HUES64 (cell line): ENCODE data around the gene CEP95.
A peak's percentile ranks its signal among the peaks of the same experiment; 100 is the strongest.
"Not testable (repeated sequence)": the region's sequence is repeated elsewhere in the genome, so short reads cannot be mapped to it uniquely, and the experiment has no call there.

ENCODE experiments used
- H3K27ac ChIP-seq: 2 replicates; pipeline ENCODE4 v1.7.0; 2013; ENCODE audit warnings: low read depth, low read length, inconsistent platforms
- H3K27me3 ChIP-seq: 2 replicates; pipeline ENCODE4 v1.6.1; 2013; ENCODE audit warnings: mild to moderate bottlenecking, low read length; ENCODE audit not compliant: insufficient read depth
- H3K36me3 ChIP-seq: 2 replicates; pipeline ENCODE4 v1.6.1; 2013; ENCODE audit warnings: mild to moderate bottlenecking, low read length; ENCODE audit not compliant: insufficient read depth
- H3K4me1 ChIP-seq: 2 replicates; pipeline ENCODE4 v1.6.1; 2013; ENCODE audit warnings: mild to moderate bottlenecking, low read length, moderate library complexity; ENCODE audit not compliant: insufficient read depth
- H3K4me3 ChIP-seq: 2 replicates; pipeline ENCODE4 v1.5.1; 2013; ENCODE audit warnings: mild to moderate bottlenecking, low read length, moderate library complexity
- H3K9ac ChIP-seq: 2 replicates; pipeline ENCODE4 v1.6.1; 2013; ENCODE audit warnings: mild to moderate bottlenecking, low read depth, low read length
- H3K9me3 ChIP-seq: 2 replicates; pipeline ENCODE4 v1.6.1; 2013; ENCODE audit warnings: low read depth, low read length; ENCODE audit not compliant: insufficient read depth
- WGBS: fragments of 150-250, 120-280 bp; methylation state at CpG from one replicate; pipeline ENCODE4 v1.1.7; 2013; ENCODE audit warnings: missing lambda C conversion rate; 5-methylcytosine and 5-hydroxymethylcytosine counted together

CEP95 gene

GRCh38 chr17:64472564-64472963 lies 34.2 kb upstream of the CEP95 start:
- H3K27me3 ChIP-seq: no peaks in the 10 kb centered on the region
- peaks cover 8% of the 10 kb centered on the region for H3K36me3 ChIP-seq
- 93% methylated on average over 2 of the region's 2 CpGs for WGBS
- no peaks in the 10 kb centered on the region for H3K9me3 ChIP-seq
- no peak overlapping the region for H3K9ac ChIP-seq
- no peak overlapping the region for H3K4me3 ChIP-seq
- H3K27ac ChIP-seq: no peak overlapping the region
- H3K4me1 ChIP-seq: 0 out of 2 replicates have a peak, but pooled peaks cover 7% of the 10 kb centered on the region

- H3K9ac ChIP-seq: no peak overlapping the region
- H3K4me1 ChIP-seq: no peaks in the 10 kb centered on the region
- H3K27me3 ChIP-seq: no peaks in the 10 kb centered on the region
- H3K9me3 ChIP-seq: no peaks in the 10 kb centered on the region
- 83% methylated on average over 1 of the region's 1 CpG for WGBS
- peaks cover 53% of the 10 kb centered on the region for H3K36me3 ChIP-seq
- no peak overlapping the region for H3K4me3 ChIP-seq
- no peak overlapping the region for H3K27ac ChIP-seq
Measured at GRCh38 chr17:64477849-64478248, 28.9 kb upstream of the CEP95 start.

- Histone ChIP-seq H3K27me3 (no peaks in the 10 kb centered on the region), H3K27ac (no peak overlapping the region), H3K4me3 (no peak overlapping the region), H3K9me3 (no peaks in the 10 kb centered on the region), H3K36me3 (peaks cover 84% of the 10 kb centered on the region), H3K4me1 (no peaks in the 10 kb centered on the region), H3K9ac (no peak overlapping the region)
- 83% methylated on average over 1 of the region's 1 CpG for WGBS
Measured at GRCh38 chr17:64480951-64481350, 25.8 kb upstream of the CEP95 start.

- WGBS: 91% methylated on average over 3 of the region's 3 CpGs
Measured at GRCh38 chr17:64484380-64484779, 22.4 kb upstream of the CEP95 start.

GRCh38 chr17:64488301-64488700 lies 18.5 kb upstream of the CEP95 start:
- H3K27ac ChIP-seq: no peak overlapping the region
- H3K4me1 ChIP-seq: no peaks in the 10 kb centered on the region
- WGBS: 96% methylated on average over 2 of the region's 2 CpGs
- H3K9ac ChIP-seq: no peak overlapping the region
- H3K9me3 ChIP-seq: peaks cover 3% of the 10 kb centered on the region; the same call in 1 of the 2 replicates
- H3K36me3 ChIP-seq: peaks cover 99% of the 10 kb centered on the region
- no peaks in the 10 kb centered on the region for H3K27me3 ChIP-seq
- H3K4me3 ChIP-seq: no peak overlapping the region

More at GRCh38 chr17:64484380-64484779, 22.4 kb upstream of the CEP95 start:
- Histone ChIP-seq H3K27me3 (no peaks in the 10 kb centered on the region), H3K4me3 (no peak overlapping the region), H3K4me1 (no peaks in the 10 kb centered on the region), H3K9me3 (no peaks in the 10 kb centered on the region), H3K9ac (no peak overlapping the region), H3K27ac (no peak overlapping the region), H3K36me3 (peaks cover 95% of the 10 kb centered on the region)

GRCh38 chr17:64491034-64491860 lies 15.5 kb upstream of the CEP95 start:
- H3K4me3 ChIP-seq: no peak overlapping the region
- H3K36me3 ChIP-seq: peaks cover 80% of the 10 kb centered on the region
- no peak overlapping the region for H3K9ac ChIP-seq
- H3K27me3 ChIP-seq: no peaks in the 10 kb centered on the region
- H3K27ac ChIP-seq: no peak overlapping the region
- H3K4me1 ChIP-seq: no peaks in the 10 kb centered on the region; the same call in 1 of the 2 replicates
- peaks cover 3% of the 10 kb centered on the region; the same call in 1 of the 2 replicates for H3K9me3 ChIP-seq
- 95% methylated on average over 12 of the region's 13 CpGs for WGBS

GRCh38 chr17:64491994-64492393 lies 14.8 kb upstream of the CEP95 start:
- no peaks in the 10 kb centered on the region for H3K27me3 ChIP-seq
- WGBS: no CpG with 5 or more reads among the region's 3 CpGs
- peaks cover 73% of the 10 kb centered on the region for H3K36me3 ChIP-seq
- no peak overlapping the region for H3K9ac ChIP-seq
- no peak overlapping the region for H3K4me3 ChIP-seq
- no peak overlapping the region for H3K27ac ChIP-seq
- peaks cover 3% of the 10 kb centered on the region; the same call in 1 of the 2 replicates for H3K9me3 ChIP-seq
- H3K4me1 ChIP-seq: no peaks in the 10 kb centered on the region; the same call in 1 of the 2 replicates

GRCh38 chr17:64492481-64493109 lies 14.2 kb upstream of the CEP95 start:
- Histone ChIP-seq H3K4me1 (peaks cover under 1% of the 10 kb centered on the region; the same call in 1 of the 2 replicates), H3K9me3 (peaks cover 3% of the 10 kb centered on the region; the same call in 1 of the 2 replicates), H3K4me3 (no peak overlapping the region), H3K27me3 (no peaks in the 10 kb centered on the region), H3K9ac (no peak overlapping the region), H3K36me3 (peaks cover 68% of the 10 kb centered on the region), H3K27ac (no peak overlapping the region)
- 90% methylated on average over 5 of the region's 6 CpGs for WGBS

- no peak overlapping the region for H3K27ac ChIP-seq
- H3K36me3 ChIP-seq: peaks cover 68% of the 10 kb centered on the region
- H3K27me3 ChIP-seq: no peaks in the 10 kb centered on the region
- WGBS: no CpG with 5 or more reads among the region's 2 CpGs
- H3K4me3 ChIP-seq: no peak overlapping the region
- peaks cover 7% of the 10 kb centered on the region; the same call in 1 of the 2 replicates for H3K4me1 ChIP-seq
- peaks cover 3% of the 10 kb centered on the region; the same call in 1 of the 2 replicates for H3K9me3 ChIP-seq
- no peak overlapping the region for H3K9ac ChIP-seq
Measured at GRCh38 chr17:64494121-64494520, 12.7 kb upstream of the CEP95 start.

- peak overlapping the region; percentile 86 for H3K4me3 ChIP-seq
- 98% methylated on average over 5 of the region's 5 CpGs for WGBS
- not testable (repeated sequence) for H3K9me3 ChIP-seq, H3K27me3 ChIP-seq, H3K9ac ChIP-seq, H3K27ac ChIP-seq
- peaks cover 68% of the 10 kb centered on the region for H3K36me3 ChIP-seq
- H3K4me1 ChIP-seq: peaks cover 16% of the 10 kb centered on the region; the same call in 1 of the 2 replicates
Measured at GRCh38 chr17:64495300-64495699, 11.5 kb upstream of the CEP95 start.

- H3K4me1 ChIP-seq: peaks cover 16% of the 10 kb centered on the region; the same call in 1 of the 2 replicates
- peaks cover 3% of the 10 kb centered on the region; the same call in 1 of the 2 replicates for H3K9me3 ChIP-seq
- peak overlapping the region; percentile 86 for H3K9ac ChIP-seq
- H3K36me3 ChIP-seq: peaks cover 68% of the 10 kb centered on the region
- H3K4me3 ChIP-seq: peak overlapping the region; percentile 86
- WGBS: 3% methylated on average over 20 of the region's 20 CpGs
- peak overlapping the region; percentile 32; the same call in 1 of the 2 replicates for H3K27ac ChIP-seq
- no peaks in the 10 kb centered on the region for H3K27me3 ChIP-seq
Measured at GRCh38 chr17:64496348-64496785, 10.4 kb upstream of the CEP95 start.
